GM19372 (cell line): ENCODE measurements around the gene TENM4.
"Not testable (repeated sequence)": the region's sequence is repeated elsewhere in the genome, so short reads cannot be mapped to it uniquely, and the experiment has no call there.

Experiments used
- ATAC-seq: cut with Tn5 transposase; IDR thresholded peaks from one replicate; pipeline ENCODE4 v1.9.1; 2021; ENCODE audit warnings: mild to moderate bottlenecking, low read depth, moderate library complexity; ENCODE audit not compliant: unreplicated experiment

The TENM4 gene

GRCh38 chr11:79192836-79193235, 248.0 kb downstream of the TENM4 start:
- ATAC-seq: no peak

GRCh38 chr11:79191716-79192115, 249.1 kb downstream of the TENM4 start:
- ATAC-seq: not testable (repeated sequence)

GRCh38 chr11:79190553-79190952, 250.3 kb downstream of the TENM4 start:
- not testable (repeated sequence) for ATAC-seq

GRCh38 chr11:79189601-79190000, 251.2 kb downstream of the TENM4 start:
- no peak for ATAC-seq

GRCh38 chr11:79189055-79189454, 251.8 kb downstream of the TENM4 start:
- ATAC-seq: no peak

- no peak for ATAC-seq
Observed at GRCh38 chr11:79186669-79187068, 254.2 kb downstream of the TENM4 start.

- ATAC-seq: no peak
Observed at GRCh38 chr11:79185351-79185750, 255.5 kb downstream of the TENM4 start.

GRCh38 chr11:79184285-79184684, 256.5 kb downstream of the TENM4 start:
- no peak for ATAC-seq

- no peak for ATAC-seq
Observed at GRCh38 chr11:79182794-79183193, 258.0 kb downstream of the TENM4 start.

GRCh38 chr11:79179087-79179486, 261.7 kb downstream of the TENM4 start:
- no peak for ATAC-seq

- no peak for ATAC-seq
Observed at GRCh38 chr11:79174045-79175008, 266.5 kb downstream of the TENM4 start.

GRCh38 chr11:79173615-79174014, 267.2 kb downstream of the TENM4 start:
- no peak for ATAC-seq

GRCh38 chr11:79170321-79170720, 270.5 kb downstream of the TENM4 start:
- no peak for ATAC-seq

- ATAC-seq: no peak
Observed at GRCh38 chr11:79168530-79169110, 272.2 kb downstream of the TENM4 start.

- no peak for ATAC-seq
Observed at GRCh38 chr11:79167510-79168188, 273.2 kb downstream of the TENM4 start.

- no peak for ATAC-seq
Observed at GRCh38 chr11:79165908-79166307, 274.9 kb downstream of the TENM4 start.

GRCh38 chr11:79160791-79161403, 279.9 kb downstream of the TENM4 start:
- no peak for ATAC-seq

- no peak for ATAC-seq
Observed at GRCh38 chr11:79159657-79160450, 281.0 kb downstream of the TENM4 start.

- no peak for ATAC-seq
Observed at GRCh38 chr11:79157738-79158137, 283.1 kb downstream of the TENM4 start.

GRCh38 chr11:79156031-79156430, 284.8 kb downstream of the TENM4 start:
- ATAC-seq: no peak
